MM.1S (cell line): ENCODE results near the gene TOX2.

Source experiments
- DNase-seq: peaks from one replicate; pipeline ENCODE4 v3.0.0-alpha.2; 2015
- H2AFZ ChIP-seq: fragments of 300-600 bp; sonication (generic); 2 replicates; pipeline ENCODE4 v1.6.0; 2016; ENCODE audit warnings: antibody characterized with exemption, low read length
- H3F3A ChIP-seq: fragments of 300-600 bp; sonication (generic); 2 replicates; pipeline ENCODE4 v1.6.1; 2016; ENCODE audit warnings: mild to moderate bottlenecking, antibody characterized with exemption, low read length, moderate library complexity, mixed read lengths; ENCODE audit not compliant: insufficient read depth
- H3K27ac ChIP-seq: fragments of 300-600 bp; sonication (generic); 2 replicates; pipeline ENCODE4 v1.5.1; 2016; ENCODE audit warnings: mild to moderate bottlenecking, low read length
- H3K27me3 ChIP-seq: fragments of 300-600 bp; sonication (generic); replicated peaks from 2 replicates; pipeline ENCODE4 v1.6.0; 2016; ENCODE audit warnings: low read length; ENCODE audit not compliant: insufficient read depth
- H3K36me3 ChIP-seq: fragments of 300-600 bp; sonication (generic); replicated peaks from 2 replicates; pipeline ENCODE4 v1.6.1; 2016; ENCODE audit warnings: mild to moderate bottlenecking, low read length, mixed read lengths; ENCODE audit not compliant: insufficient read depth
- H3K4me1 ChIP-seq: fragments of 300-600 bp; sonication (generic); 2 replicates; pipeline ENCODE4 v1.6.1; 2016; ENCODE audit warnings: low read length, mixed read lengths
- H3K4me2 ChIP-seq: fragments of 300-600 bp; sonication (generic); 2 replicates; pipeline ENCODE4 v1.6.0; 2016; ENCODE audit warnings: low read depth, low read length
- H3K4me3 ChIP-seq: fragments of 300-600 bp; sonication (generic); 2 replicates; pipeline ENCODE4 v1.5.1; 2016; ENCODE audit warnings: low read length, mixed read lengths
- H3K79me2 ChIP-seq: fragments of 300-600 bp; sonication (generic); 2 replicates; pipeline ENCODE4 v1.6.1; 2016; ENCODE audit warnings: mixed run types, low read length, mixed read lengths
- H3K9ac ChIP-seq: fragments of 300-600 bp; sonication (generic); 2 replicates; pipeline ENCODE4 v1.6.1; 2016; ENCODE audit warnings: low read length, mixed read lengths
- H3K9me2 ChIP-seq: fragments of 300-600 bp; sonication (generic); replicated peaks from 2 replicates; pipeline ENCODE4 v1.6.1; 2016; ENCODE audit warnings: mild to moderate bottlenecking, low read length, mixed read lengths; ENCODE audit not compliant: insufficient read depth
- H3K9me3 ChIP-seq: fragments of 300-600 bp; sonication (generic); replicated peaks from 2 replicates; pipeline ENCODE4 v1.6.1; 2016; ENCODE audit warnings: mild to moderate bottlenecking, low read length, mixed read lengths; ENCODE audit not compliant: insufficient read depth
- H4K20me1 ChIP-seq: fragments of 300-600 bp; sonication (generic); 2 replicates; pipeline ENCODE4 v1.6.1; 2016; ENCODE audit warnings: mild to moderate bottlenecking, low read length, moderate library complexity, mixed read lengths; ENCODE audit not compliant: insufficient read depth
- EZH2 ChIP-seq: fragments of 300-600 bp; sonication (generic); optimal IDR thresholded peaks from 2 replicates; pipeline ENCODE3; 2017; ENCODE audit warnings: low read depth, mild to moderate bottlenecking, antibody characterized with exemption, low read length, mixed read lengths
- EZH2phosphoT487 ChIP-seq: fragments of 300-600 bp; sonication (generic); IDR thresholded peaks from 2 replicates; pipeline ENCODE4 v1.6.1; 2018; ENCODE audit warnings: antibody characterized with exemption, low read length
- TF ChIP-seq, protein P1 (sequence below): fragments of 300-600 bp; sonication (generic); IDR thresholded peaks from 2 replicates; pipeline ENCODE4 v1.5.1; 2016; ENCODE audit warnings: antibody characterized with exemption, low read length, mixed read lengths

The TOX2 gene

DNA sequence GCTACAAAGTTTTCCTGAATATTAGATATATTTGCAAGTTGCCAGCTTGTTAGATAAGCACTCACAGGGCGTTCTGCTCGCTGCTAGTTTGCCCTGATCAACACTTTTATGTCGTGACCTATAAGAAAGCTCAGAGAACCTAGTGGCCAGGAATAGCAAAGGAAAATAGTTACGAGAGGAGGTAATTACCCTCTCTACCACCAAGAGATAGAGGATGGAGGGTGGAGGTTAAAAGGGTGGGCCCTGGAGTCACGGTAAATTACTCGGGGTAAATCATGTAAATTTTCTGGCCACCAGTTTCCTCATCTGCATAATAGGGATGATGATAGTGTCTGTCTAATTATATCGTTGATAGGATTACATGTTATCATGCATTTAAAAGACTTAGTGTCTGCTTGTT is 185.2 kb downstream of the TOX2 start:
- Histone ChIP-seq H3K9me3 (no peaks in the 10 kb centered on the region), H3K4me3 (no peak overlapping the region), H3K4me1 (no peaks in the 10 kb centered on the region), H3K79me2 (no peaks in the 10 kb centered on the region), H3K27me3 (no peaks in the 10 kb centered on the region), H3K9me2 (no peaks in the 10 kb centered on the region), H3F3A (no peaks in the 10 kb centered on the region), H3K36me3 (no peaks in the 10 kb centered on the region), H3K4me2 (no peak overlapping the region), H2AFZ (no peak overlapping the region), H4K20me1 (no peaks in the 10 kb centered on the region), H3K9ac (no peak overlapping the region), H3K27ac (no peak overlapping the region)
- TF ChIP-seq, protein P1, sequence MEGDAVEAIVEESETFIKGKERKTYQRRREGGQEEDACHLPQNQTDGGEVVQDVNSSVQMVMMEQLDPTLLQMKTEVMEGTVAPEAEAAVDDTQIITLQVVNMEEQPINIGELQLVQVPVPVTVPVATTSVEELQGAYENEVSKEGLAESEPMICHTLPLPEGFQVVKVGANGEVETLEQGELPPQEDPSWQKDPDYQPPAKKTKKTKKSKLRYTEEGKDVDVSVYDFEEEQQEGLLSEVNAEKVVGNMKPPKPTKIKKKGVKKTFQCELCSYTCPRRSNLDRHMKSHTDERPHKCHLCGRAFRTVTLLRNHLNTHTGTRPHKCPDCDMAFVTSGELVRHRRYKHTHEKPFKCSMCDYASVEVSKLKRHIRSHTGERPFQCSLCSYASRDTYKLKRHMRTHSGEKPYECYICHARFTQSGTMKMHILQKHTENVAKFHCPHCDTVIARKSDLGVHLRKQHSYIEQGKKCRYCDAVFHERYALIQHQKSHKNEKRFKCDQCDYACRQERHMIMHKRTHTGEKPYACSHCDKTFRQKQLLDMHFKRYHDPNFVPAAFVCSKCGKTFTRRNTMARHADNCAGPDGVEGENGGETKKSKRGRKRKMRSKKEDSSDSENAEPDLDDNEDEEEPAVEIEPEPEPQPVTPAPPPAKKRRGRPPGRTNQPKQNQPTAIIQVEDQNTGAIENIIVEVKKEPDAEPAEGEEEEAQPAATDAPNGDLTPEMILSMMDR, result no peak
- TF ChIP-seq EZH2phosphoT487 (no peak), EZH2 (no peak)
- no peak for DNase-seq

DNA sequence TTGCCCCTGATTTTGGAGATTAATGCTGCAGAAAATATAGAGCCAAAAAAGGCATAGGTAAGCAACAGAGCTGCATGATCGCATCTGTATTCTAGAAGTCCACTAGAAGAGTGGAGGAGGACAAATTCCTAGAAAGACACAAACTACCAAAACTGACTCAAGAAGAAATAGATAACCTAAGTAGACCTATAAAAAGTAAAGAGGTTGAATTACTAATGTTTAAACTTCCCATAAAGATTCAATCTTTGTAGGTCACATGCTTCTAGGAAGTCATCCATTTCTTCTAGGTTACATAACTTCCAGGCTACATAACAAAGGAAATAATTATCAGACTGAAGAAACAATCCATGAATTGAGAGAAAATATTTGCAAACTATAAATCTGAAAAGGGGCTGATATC is 187.9 kb downstream of the TOX2 start:
- no peak overlapping the region for H3K9ac ChIP-seq
- no peak overlapping the region for H3K27ac ChIP-seq
- no peaks in the 10 kb centered on the region for H3K36me3 ChIP-seq
- H3K9me2 ChIP-seq, result no peaks in the 10 kb centered on the region
- H2AFZ ChIP-seq, result no peak overlapping the region
- H3F3A ChIP-seq, result no peaks in the 10 kb centered on the region
- no peak overlapping the region for H3K4me2 ChIP-seq
- H4K20me1 ChIP-seq, result no peaks in the 10 kb centered on the region
- H3K4me1 ChIP-seq, result no peaks in the 10 kb centered on the region
- no peaks in the 10 kb centered on the region for H3K9me3 ChIP-seq
- H3K79me2 ChIP-seq, result no peaks in the 10 kb centered on the region
- TF ChIP-seq EZH2 (no peak), EZH2phosphoT487 (no peak)
- TF ChIP-seq, protein P1, result no peak
- H3K4me3 ChIP-seq, result no peak overlapping the region
- H3K27me3 ChIP-seq, result no peaks in the 10 kb centered on the region
- DNase-seq, result no peak

DNA sequence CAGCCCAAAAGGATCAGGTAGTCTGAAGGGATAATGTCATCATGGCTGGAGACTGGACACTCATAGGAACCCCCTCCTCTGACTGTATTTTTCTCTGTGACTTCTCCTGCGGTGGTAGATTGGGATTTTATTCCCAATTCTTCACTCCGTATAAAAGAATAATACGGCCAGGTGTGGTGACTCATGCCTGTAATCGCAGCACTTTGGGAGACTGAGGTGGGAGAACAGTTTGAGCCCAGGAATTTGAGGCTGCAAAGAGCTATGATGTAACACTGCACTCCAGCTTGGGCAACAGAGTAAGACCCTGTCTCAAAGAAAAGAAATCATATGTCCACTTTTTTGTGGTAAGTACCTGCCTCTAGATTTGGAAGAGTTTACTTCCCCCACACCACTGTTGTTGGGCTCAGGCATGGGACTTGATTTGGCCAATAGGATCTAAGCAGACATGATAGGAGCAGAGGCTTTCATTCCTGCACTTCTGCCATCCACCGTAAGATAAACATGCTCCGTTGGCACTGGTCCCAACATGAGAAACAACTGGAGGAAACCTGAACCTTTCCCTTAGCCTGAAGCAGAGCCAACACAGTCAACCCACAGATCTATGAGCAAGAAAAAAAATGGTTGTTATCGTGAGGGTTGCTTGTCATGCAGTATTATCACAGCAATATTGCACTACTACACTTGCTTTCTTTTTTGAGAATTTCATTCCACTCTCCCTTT is 190.3 kb downstream of the TOX2 start:
- Histone ChIP-seq H3K4me2 (no peak overlapping the region), H3K27me3 (no peaks in the 10 kb centered on the region), H3K9me2 (no peaks in the 10 kb centered on the region), H3K4me3 (no peak overlapping the region), H4K20me1 (no peaks in the 10 kb centered on the region), H3K27ac (no peak overlapping the region), H3F3A (no peaks in the 10 kb centered on the region), H3K4me1 (no peaks in the 10 kb centered on the region), H3K9ac (no peak overlapping the region), H3K36me3 (no peaks in the 10 kb centered on the region), H3K79me2 (no peaks in the 10 kb centered on the region), H2AFZ (no peak overlapping the region), H3K9me3 (no peaks in the 10 kb centered on the region)
- no peak for DNase-seq
- TF ChIP-seq EZH2phosphoT487 (no peak), EZH2 (no peak)
- TF ChIP-seq, protein P1, result no peak
